Measurements from ENCODE around the gene LHFPL3.

Gene LHFPL3

GRCh38 chr7:104945599-104945956 lies 617.2 kb downstream of the LHFPL3 start:
- DNase-seq, result no peak

- no peak for DNase-seq
Observed at GRCh38 chr7:104946338-104946737, 617.9 kb downstream of the LHFPL3 start.

GRCh38 chr7:104950006-104950405 lies 621.6 kb downstream of the LHFPL3 start:
- DNase-seq, result no peak

DNA sequence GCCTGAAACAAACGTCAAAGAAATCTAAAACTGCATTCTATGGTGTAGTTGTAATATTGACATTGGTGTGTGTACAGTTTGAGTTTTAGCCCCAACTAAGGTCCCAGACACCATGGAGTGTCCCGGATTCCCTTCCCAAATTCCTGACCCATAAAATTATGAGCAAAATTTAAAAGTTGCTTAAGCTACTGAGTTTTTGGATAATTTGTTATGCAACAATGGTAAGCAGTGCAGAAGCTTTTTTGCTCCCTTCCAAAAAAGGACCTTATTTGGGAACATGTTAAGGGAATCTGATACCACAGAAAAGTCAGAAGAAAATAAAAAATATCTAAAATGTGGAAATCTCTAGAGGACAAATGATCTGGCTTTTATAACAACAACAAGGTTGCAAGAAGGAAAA lies 622.4 kb downstream of the LHFPL3 start:
- no peak for DNase-seq

- DNase-seq, result no peak
Observed at GRCh38 chr7:104951546-104951945, 623.1 kb downstream of the LHFPL3 start.

DNA sequence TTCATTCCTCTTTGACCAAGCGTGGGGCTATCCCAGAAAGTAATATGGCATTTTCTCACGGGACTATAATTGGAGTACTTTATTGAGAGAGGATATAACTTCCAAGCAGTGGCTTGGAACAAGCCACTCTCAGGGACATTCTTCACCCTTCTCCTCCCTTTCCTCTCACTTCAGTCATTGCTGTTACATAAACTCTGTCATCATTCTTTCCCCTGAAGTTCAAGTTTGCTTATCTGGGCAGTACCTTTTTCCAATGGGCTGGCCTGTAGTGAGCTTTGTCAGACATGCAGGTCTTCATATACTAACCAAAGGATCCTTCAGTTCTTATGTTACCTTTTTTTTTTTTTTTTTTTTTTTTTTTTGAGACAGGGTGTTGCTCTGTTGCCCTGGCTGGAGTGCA lies 626.9 kb downstream of the LHFPL3 start:
- DNase-seq, result no peak

Measured in DMS79 (cell line).